Liver (tissue), 9 donors: ENCODE results near the gene ARPC5. TPM values are rescaled to one million over a fixed set of nuclear protein-coding genes. Genes with fewer than 3 reads are reported as not detected.

Source experiments
- DNase-seq: peaks from one replicate; pipeline ENCODE4 v3.0.0-alpha.2; 2017; ENCODE audit warnings: low spot score
- H3K27ac ChIP-seq, 2 donors: one replicate each; pipeline ENCODE4 v1.7.0; 2013; ENCODE audit warnings: inconsistent platforms in 2 of 2, low read length in 2 of 2, control low read depth in 1 of 2, low read depth in 1 of 2, mild to moderate bottlenecking in 1 of 2
- H3K27me3 ChIP-seq, 4 donors: one replicate each; pipeline versions ENCODE4 v1.6.1 to v1.7.0; 2013; ENCODE audit warnings: low read length in 3 of 4, inconsistent platforms in 1 of 4, mild to moderate bottlenecking in 1 of 4, moderate library complexity in 1 of 4; ENCODE audit not compliant: control insufficient read depth in 4 of 4, insufficient read depth in 4 of 4
- H3K36me3 ChIP-seq, 4 donors: one replicate each; pipeline versions ENCODE4 v1.6.1 to v1.7.0; 2013; ENCODE audit warnings: low read length in 3 of 4, mild to moderate bottlenecking in 3 of 4, low read depth in 1 of 4, moderate library complexity in 1 of 4; ENCODE audit not compliant: control insufficient read depth in 4 of 4, insufficient read depth in 3 of 4
- H3K4me1 ChIP-seq, 4 donors: one replicate each; pipeline versions ENCODE4 v1.6.1 to v1.7.0; 2013; ENCODE audit warnings: low read length in 3 of 4, mild to moderate bottlenecking in 3 of 4, moderate library complexity in 1 of 4; ENCODE audit not compliant: control insufficient read depth in 4 of 4, insufficient read depth in 4 of 4
- H3K4me3 ChIP-seq, 3 donors: one replicate each; pipeline versions ENCODE4 v1.6.1 to v1.7.0; 2013; ENCODE audit warnings: low read length in 3 of 3, control low read depth in 1 of 3, low read depth in 1 of 3, mild to moderate bottlenecking in 1 of 3
- H3K9ac ChIP-seq, 2 donors: one replicate each; pipeline ENCODE4 v1.7.0; 2013; ENCODE audit warnings: low read length in 2 of 2, mild to moderate bottlenecking in 2 of 2, moderate library complexity in 2 of 2, control low read depth in 1 of 2, low read depth in 1 of 2
- H3K9me3 ChIP-seq, 4 donors: one replicate each; pipeline versions ENCODE4 v1.6.1 to v1.7.0; 2013; ENCODE audit warnings: low read length in 3 of 4; ENCODE audit not compliant: control insufficient read depth in 4 of 4
- ATF3 ChIP-seq: IDR thresholded peaks from 2 replicates; pipeline ENCODE4 v1.6.1; 2016; ENCODE audit warnings: antibody characterized with exemption
- CTCF ChIP-seq: fragments of 150-350 bp; IDR thresholded peaks from 2 replicates; pipeline ENCODE4 v1.5.1; 2017; ENCODE audit warnings: improper control_type of control experiment, low read depth, low read length; ENCODE audit not compliant: missing input control
- EGR1 ChIP-seq, 2 donors: IDR thresholded peaks; 2 replicates each; pipeline ENCODE4 v1.6.1; 2016 to 2018; ENCODE audit warnings: antibody characterized with exemption in 2 of 2, low read depth in 2 of 2
- FOXA1 ChIP-seq: IDR thresholded peaks from 2 replicates; pipeline ENCODE4 v1.6.1; 2016; ENCODE audit warnings: antibody characterized with exemption
- FOXA2 ChIP-seq: IDR thresholded peaks from 2 replicates; pipeline ENCODE4 v1.6.1; 2016; ENCODE audit warnings: antibody characterized with exemption
- GABPA ChIP-seq, 2 donors: IDR thresholded peaks in 1 of 2; conservative IDR thresholded peaks in 1 of 2; 2 replicates each; pipeline ENCODE4 v1.6.1; 2016; ENCODE audit warnings: antibody characterized with exemption in 2 of 2, mild to moderate bottlenecking in 1 of 2, moderate library complexity in 1 of 2
- HNF4A ChIP-seq, 2 donors: conservative IDR thresholded peaks; 2 replicates each; pipeline ENCODE4 v1.6.1; 2016; ENCODE audit warnings: antibody characterized with exemption in 2 of 2, mild to moderate bottlenecking in 2 of 2
- HNF4G ChIP-seq: IDR thresholded peaks from 2 replicates; pipeline ENCODE4 v1.6.1; 2016; ENCODE audit warnings: antibody characterized with exemption
- JUND ChIP-seq, 2 donors: IDR thresholded peaks; 2 replicates each; pipeline ENCODE4 v1.6.1; 2016; ENCODE audit warnings: antibody characterized with exemption in 2 of 2
- NR2F2 ChIP-seq: IDR thresholded peaks from 2 replicates; pipeline ENCODE4 v1.6.1; 2016; ENCODE audit warnings: antibody characterized with exemption
- RAD21 ChIP-seq, 2 donors: IDR thresholded peaks; 2 replicates each; pipeline ENCODE4 v1.6.1; 2016; ENCODE audit warnings: antibody characterized with exemption in 2 of 2, mild to moderate bottlenecking in 2 of 2
- RXRA ChIP-seq, 2 donors: IDR thresholded peaks; 2 replicates each; pipeline ENCODE4 v1.6.1; 2017 to 2018; ENCODE audit warnings: antibody characterized with exemption in 2 of 2, mild to moderate bottlenecking in 1 of 2
- SP1 ChIP-seq: IDR thresholded peaks from 2 replicates; pipeline ENCODE4 v1.6.1; 2018; ENCODE audit warnings: antibody characterized with exemption, mild to moderate bottlenecking
- TAF1 ChIP-seq: conservative IDR thresholded peaks from 2 replicates; pipeline ENCODE4 v1.6.1; 2016; ENCODE audit warnings: antibody characterized with exemption, mild to moderate bottlenecking
- YY1 ChIP-seq: IDR thresholded peaks from 2 replicates; pipeline ENCODE4 v1.6.1; 2016; ENCODE audit warnings: antibody characterized with exemption, mild to moderate bottlenecking
- WGBS: extraction: QIAGEN DNeasy Blood & Tissue Kit; methylation state at CpG from one replicate; pipeline ENCODE4 v1.1.7; 2013; 5-methylcytosine and 5-hydroxymethylcytosine counted together
- polyA plus RNA-seq, 2 donors: library from polyadenylated mRNA; stranded (reverse) in 1 of 2; unstranded in 1 of 2; fragments of 200-250 nt in 1 of 2; fragments of >200 nt in 1 of 2; fragmentation: Nextera tagmentation in 1 of 2; extraction: Ambion mirVana in 1 of 2; gene quantifications; one replicate each; pipeline versions ENCODE4 v1.2.1 to v1.2.3, GENCODE V29; 2013 to 2015
- total RNA-seq, 2 donors: library from RNA; depleted of rRNA; stranded (reverse); fragments of >200 nt; gene quantifications; one replicate each; pipeline ENCODE4 v1.2.3, GENCODE V29; 2014
- TF ChIP-seq, protein P1 (sequence below): IDR thresholded peaks from 2 replicates; pipeline ENCODE4 v1.6.1; 2016; ENCODE audit warnings: antibody characterized with exemption
- TF ChIP-seq, protein P2 (sequence below): IDR thresholded peaks from 2 replicates; pipeline ENCODE4 v1.6.1; 2016; ENCODE audit warnings: antibody characterized with exemption, mild to moderate bottlenecking
- donor health status: healthy.
- donor health status: healthy.
- donor health status: healthy.
- donor health status: healthy.
- donor health status: healthy.

The ARPC5 gene
- total and polyA plus RNA-seq, 4 donors, result 34.9 to 67.0 (median 54.3) TPM

- Histone ChIP-seq H3K9ac (no peak overlapping the region), H3K27ac (no peak overlapping the region), H3K4me1 (no peaks in the 10 kb centered on the region), H3K36me3 (no peaks in the 10 kb centered on the region), H3K4me3 (no peak overlapping the region), H3K27me3 (no peaks in the 10 kb centered on the region), H3K9me3 (no peaks in the 10 kb centered on the region)
- no peak for TF ChIP-seq JUND (IDR thresholded peaks at IDR 0.05)
- 90% methylated on average over 5 of the region's 5 CpGs for WGBS
- DNase-seq, result no peak
Observed at GRCh38 chr1:183645531-183645930, 9.9 kb upstream of the ARPC5 start.

DNA sequence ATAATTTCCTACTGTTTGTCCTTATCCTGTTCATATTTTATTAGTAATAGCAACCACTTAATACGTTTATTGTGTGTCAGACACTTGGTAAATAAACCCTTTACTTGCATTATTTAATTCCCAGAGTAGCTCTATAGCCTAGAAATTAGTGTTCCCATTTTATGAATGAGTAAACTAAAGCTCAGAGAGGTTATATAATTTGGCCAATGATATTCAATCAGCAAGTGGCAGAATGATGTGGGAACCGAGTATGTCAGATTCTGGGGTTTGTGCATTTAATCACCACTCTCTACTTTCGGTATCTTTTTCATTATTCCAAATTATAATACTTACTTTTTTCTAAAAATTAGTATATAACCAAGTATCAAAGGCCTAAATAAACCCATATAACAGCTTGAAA is 6.6 kb upstream of the ARPC5 start:
- Histone ChIP-seq H3K4me1 (peaks cover 0 to 7% (median 4%) of the 10 kb centered on the region in 4 donors), H3K9ac (no peak overlapping the region), H3K27ac (no peak overlapping the region), H3K4me3 (no peak overlapping the region), H3K27me3 (no peaks in the 10 kb centered on the region), H3K9me3 (no peaks in the 10 kb centered on the region), H3K36me3 (no peaks in the 10 kb centered on the region)
- WGBS, result 90% methylated on average over 3 of the region's 3 CpGs
- no peak for DNase-seq
- TF ChIP-seq EGR1 (IDR thresholded peaks at IDR 0.05; ENCODE audit: low read depth in 2 of 2) (no peak), FOXA1 (no peak), YY1 (no peak), HNF4G (no peak), HNF4A (conservative IDR thresholded peaks at IDR 0.05) (no peak)

DNA sequence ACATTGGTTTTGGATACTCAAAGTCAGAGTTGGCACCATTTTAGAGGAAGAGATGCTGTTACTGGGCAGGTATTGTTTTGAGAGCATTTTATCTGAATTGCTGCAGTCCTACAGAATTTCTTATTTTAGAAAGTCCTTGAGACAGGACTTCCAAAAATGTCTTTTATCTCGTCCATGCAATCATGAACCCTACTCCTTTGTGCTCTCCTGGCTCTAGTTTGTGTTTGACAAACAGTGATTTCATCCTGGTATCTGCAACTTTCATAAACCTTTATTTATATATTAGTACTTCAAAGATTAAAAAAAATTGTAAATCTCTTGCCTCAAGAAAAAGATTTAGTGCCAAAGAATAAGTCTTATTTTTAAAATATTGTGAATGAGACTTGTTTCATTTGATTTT is 4.6 kb upstream of the ARPC5 start:
- Histone ChIP-seq H3K36me3 (no peaks in the 10 kb centered on the region), H3K4me1 (peaks cover 4 to 19% (median 11%) of the 10 kb centered on the region in 4 donors), H3K27me3 (no peaks in the 10 kb centered on the region), H3K9ac (no peak overlapping the region), H3K27ac (no peak overlapping the region), H3K4me3 (no peak overlapping the region), H3K9me3 (no peaks in the 10 kb centered on the region)
- WGBS, result 23% methylated on average over 1 of the region's 1 CpG
- no peak for DNase-seq
- TF ChIP-seq HNF4A (conservative IDR thresholded peaks at IDR 0.05), result peak; percentile 28
- TF ChIP-seq, protein P1, sequence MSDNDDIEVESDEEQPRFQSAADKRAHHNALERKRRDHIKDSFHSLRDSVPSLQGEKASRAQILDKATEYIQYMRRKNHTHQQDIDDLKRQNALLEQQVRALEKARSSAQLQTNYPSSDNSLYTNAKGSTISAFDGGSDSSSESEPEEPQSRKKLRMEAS, result no peak

GRCh38 chr1:183638649-183639387 is 3.2 kb upstream of the ARPC5 start:
- Histone ChIP-seq H3K9ac (no peak overlapping the region), H3K4me1 (peaks cover 4 to 22% (median 16%) of the 10 kb centered on the region in 4 donors), H3K27me3 (no peaks in the 10 kb centered on the region), H3K27ac (no peak overlapping the region), H3K36me3 (no peaks in the 10 kb centered on the region), H3K4me3 (no peak overlapping the region), H3K9me3 (no peaks in the 10 kb centered on the region)
- 93% methylated on average over 7 of the region's 7 CpGs for WGBS
- DNase-seq, result no peak
- TF ChIP-seq TAF1 (no peak), CTCF (no peak), YY1 (no peak), ATF3 (no peak), GABPA (IDR thresholded peaks at IDR 0.05 in 1 of 2, conservative IDR thresholded peaks at IDR 0.05 in 1 of 2) (no peak), RAD21 (IDR thresholded peaks at IDR 0.05) (no peak), SP1 (no peak), RXRA (IDR thresholded peaks at IDR 0.05) (no peak), EGR1 (IDR thresholded peaks at IDR 0.05; ENCODE audit: low read depth in 2 of 2) (no peak), FOXA1 (no peak), FOXA2 (no peak), NR2F2 (no peak), JUND (IDR thresholded peaks at IDR 0.05) (no peak), HNF4G (no peak)
- TF ChIP-seq, protein P2, sequence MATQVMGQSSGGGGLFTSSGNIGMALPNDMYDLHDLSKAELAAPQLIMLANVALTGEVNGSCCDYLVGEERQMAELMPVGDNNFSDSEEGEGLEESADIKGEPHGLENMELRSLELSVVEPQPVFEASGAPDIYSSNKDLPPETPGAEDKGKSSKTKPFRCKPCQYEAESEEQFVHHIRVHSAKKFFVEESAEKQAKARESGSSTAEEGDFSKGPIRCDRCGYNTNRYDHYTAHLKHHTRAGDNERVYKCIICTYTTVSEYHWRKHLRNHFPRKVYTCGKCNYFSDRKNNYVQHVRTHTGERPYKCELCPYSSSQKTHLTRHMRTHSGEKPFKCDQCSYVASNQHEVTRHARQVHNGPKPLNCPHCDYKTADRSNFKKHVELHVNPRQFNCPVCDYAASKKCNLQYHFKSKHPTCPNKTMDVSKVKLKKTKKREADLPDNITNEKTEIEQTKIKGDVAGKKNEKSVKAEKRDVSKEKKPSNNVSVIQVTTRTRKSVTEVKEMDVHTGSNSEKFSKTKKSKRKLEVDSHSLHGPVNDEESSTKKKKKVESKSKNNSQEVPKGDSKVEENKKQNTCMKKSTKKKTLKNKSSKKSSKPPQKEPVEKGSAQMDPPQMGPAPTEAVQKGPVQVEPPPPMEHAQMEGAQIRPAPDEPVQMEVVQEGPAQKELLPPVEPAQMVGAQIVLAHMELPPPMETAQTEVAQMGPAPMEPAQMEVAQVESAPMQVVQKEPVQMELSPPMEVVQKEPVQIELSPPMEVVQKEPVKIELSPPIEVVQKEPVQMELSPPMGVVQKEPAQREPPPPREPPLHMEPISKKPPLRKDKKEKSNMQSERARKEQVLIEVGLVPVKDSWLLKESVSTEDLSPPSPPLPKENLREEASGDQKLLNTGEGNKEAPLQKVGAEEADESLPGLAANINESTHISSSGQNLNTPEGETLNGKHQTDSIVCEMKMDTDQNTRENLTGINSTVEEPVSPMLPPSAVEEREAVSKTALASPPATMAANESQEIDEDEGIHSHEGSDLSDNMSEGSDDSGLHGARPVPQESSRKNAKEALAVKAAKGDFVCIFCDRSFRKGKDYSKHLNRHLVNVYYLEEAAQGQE, result no peak
- TF ChIP-seq, protein P1, result no peak
